Mesenchymal stem cell (in vitro differentiated cells and primary cell): ENCODE results near the gene MAPKAPK3.

Experiments used
- DNase-seq: peaks from one replicate; pipeline ENCODE4 v3.0.0-alpha.2; 2013
- H2AFZ ChIP-seq: one replicate; pipeline ENCODE4 v1.6.1; 2013; ENCODE audit warnings: low read depth, mild to moderate bottlenecking, control low read depth, inconsistent platforms, low read length, moderate library complexity
- H2AK5ac ChIP-seq: 2 replicates; pipeline ENCODE4 v1.6.1; 2013; ENCODE audit warnings: low read length, moderate library complexity, mild to moderate bottlenecking, inconsistent platforms; ENCODE audit not compliant: severe bottlenecking
- H2BK120ac ChIP-seq: one replicate; pipeline ENCODE4 v1.6.1; 2013; ENCODE audit warnings: low read depth, mild to moderate bottlenecking, inconsistent platforms, low read length, moderate library complexity
- H2BK12ac ChIP-seq, 2 experiments: one replicate each; pipeline ENCODE4 v1.6.1; 2013; ENCODE audit warnings: inconsistent platforms in 2 of 2, low read length in 2 of 2, mild to moderate bottlenecking in 2 of 2, moderate library complexity in 2 of 2, control low read depth in 1 of 2
- H2BK15ac ChIP-seq: one replicate; pipeline ENCODE4 v1.6.1; 2013; ENCODE audit warnings: mild to moderate bottlenecking, low read depth, inconsistent platforms; ENCODE audit not compliant: poor library complexity, severe bottlenecking
- H2BK5ac ChIP-seq: 2 replicates; pipeline ENCODE4 v1.6.1; 2013; ENCODE audit warnings: low read depth, mild to moderate bottlenecking, low read length, control low read depth, inconsistent platforms; ENCODE audit not compliant: poor library complexity, severe bottlenecking
- H3K14ac ChIP-seq, 2 experiments: one replicate each; pipeline ENCODE4 v1.6.1; 2013; ENCODE audit warnings: inconsistent platforms in 2 of 2, low read length in 2 of 2, control low read depth in 1 of 2, mild to moderate bottlenecking in 1 of 2, moderate library complexity in 1 of 2
- H3K18ac ChIP-seq, 2 experiments: one replicate each; pipeline ENCODE4 v1.6.1; 2013; ENCODE audit warnings: inconsistent platforms in 2 of 2, low read length in 2 of 2, control low read depth in 1 of 2, low read depth in 1 of 2, mild to moderate bottlenecking in 1 of 2
- H3K23ac ChIP-seq, 2 experiments: one replicate each; pipeline ENCODE4 v1.6.1; 2013; ENCODE audit warnings: inconsistent platforms in 2 of 2, low read length in 2 of 2, mild to moderate bottlenecking in 2 of 2, moderate library complexity in 2 of 2, control low read depth in 1 of 2
- H3K27ac ChIP-seq: 2 replicates; pipeline ENCODE4 v1.5.1; 2013; ENCODE audit warnings: mild to moderate bottlenecking, moderate library complexity, low read length, control low read depth, inconsistent platforms; ENCODE audit not compliant: poor library complexity, severe bottlenecking
- H3K27me3 ChIP-seq, 2 experiments: 2 replicates each; pipeline versions ENCODE4 v1.6.1 to v1.7.0; 2013; ENCODE audit warnings: low read length in 2 of 2, mild to moderate bottlenecking in 2 of 2, moderate library complexity in 2 of 2, control low read depth in 1 of 2, inconsistent platforms in 1 of 2; ENCODE audit not compliant: control insufficient read depth in 1 of 2, insufficient read depth in 1 of 2
- H3K36me3 ChIP-seq, 2 experiments: 2 replicates each; pipeline versions ENCODE4 v1.6.1 to v1.7.0; 2013; ENCODE audit warnings: low read length in 2 of 2, control low read depth in 1 of 2, inconsistent platforms in 1 of 2, low read depth in 1 of 2, mild to moderate bottlenecking in 1 of 2; ENCODE audit not compliant: insufficient read depth in 2 of 2, control insufficient read depth in 1 of 2
- H3K4ac ChIP-seq, 2 experiments: one replicate each; pipeline ENCODE4 v1.6.1; 2013; ENCODE audit warnings: inconsistent platforms in 2 of 2, low read length in 2 of 2, mild to moderate bottlenecking in 2 of 2, moderate library complexity in 2 of 2, control low read depth in 1 of 2, low read depth in 1 of 2
- H3K4me1 ChIP-seq: 2 replicates; pipeline ENCODE4 v1.6.1; 2013; ENCODE audit warnings: low read depth, low read length, control low read depth; ENCODE audit not compliant: control insufficient read depth, insufficient read depth
- H3K4me2 ChIP-seq: 2 replicates; pipeline ENCODE4 v1.6.1; 2013; ENCODE audit warnings: low read length, mild to moderate bottlenecking, inconsistent platforms; ENCODE audit not compliant: poor library complexity, severe bottlenecking
- H3K4me3 ChIP-seq, 2 experiments: 2 replicates each; pipeline versions ENCODE4 v1.5.1 to v1.7.0; 2013; ENCODE audit warnings: low read length in 2 of 2, mild to moderate bottlenecking in 2 of 2, control low read depth in 1 of 2, low read depth in 1 of 2; ENCODE audit not compliant: insufficient read depth in 1 of 2
- H3K79me1 ChIP-seq: replicated peaks from 2 replicates; pipeline ENCODE4 v1.6.1; 2013; ENCODE audit warnings: mild to moderate bottlenecking, control low read depth, low read length, inconsistent platforms; ENCODE audit not compliant: poor library complexity, severe bottlenecking
- H3K9ac ChIP-seq: 2 replicates; pipeline ENCODE4 v1.7.0; 2013; ENCODE audit warnings: mild to moderate bottlenecking, low read length, moderate library complexity
- H3K9me3 ChIP-seq: 2 replicates; pipeline ENCODE4 v1.7.0; 2013; ENCODE audit warnings: mild to moderate bottlenecking, low read length; ENCODE audit not compliant: control insufficient read depth
- H4K8ac ChIP-seq: one replicate; pipeline ENCODE4 v1.6.1; 2013; ENCODE audit warnings: inconsistent platforms, mild to moderate bottlenecking, low read length, moderate library complexity
- H4K91ac ChIP-seq: one replicate; pipeline ENCODE4 v1.6.1; 2013; ENCODE audit warnings: mild to moderate bottlenecking, low read length, inconsistent platforms
- WGBS: methylation state at CpG from one replicate; pipeline ENCODE4 v1.1.7; 2013; ENCODE audit warnings: mixed read lengths; 5-methylcytosine and 5-hydroxymethylcytosine counted together

MAPKAPK3 gene

GRCh38 chr3:50648944-50649343, 32.0 kb downstream of the MAPKAPK3 start:
- Histone ChIP-seq H2AK5ac (no peak overlapping the region), H3K23ac (no peak overlapping the region), H2AFZ (no peak overlapping the region), H3K9ac (no peak overlapping the region), H3K27ac (no peak overlapping the region), H3K4me3 (no peak overlapping the region), H2BK15ac (no peak overlapping the region), H2BK12ac (no peak overlapping the region), H4K91ac (no peak overlapping the region), H3K9me3 (no peaks in the 10 kb centered on the region), H2BK5ac (no peak overlapping the region), H3K36me3 (peaks cover 46 to 65% of the 10 kb centered on the region in 2 experiments), H3K79me1 (no peaks in the 10 kb centered on the region), H3K4me2 (no peak overlapping the region), H3K4me1 (peaks cover 3% of the 10 kb centered on the region), H4K8ac (no peak overlapping the region), H3K18ac (no peak overlapping the region), H3K27me3 (peaks cover 0 to 7% of the 10 kb centered on the region in 2 experiments), H2BK120ac (no peak overlapping the region), H3K4ac (no peak overlapping the region), H3K14ac (no peak overlapping the region)
- WGBS = 66% methylated on average over 2 of the region's 2 CpGs
- no peak for DNase-seq

- Histone ChIP-seq H3K27me3 (peaks cover 0 to 9% of the 10 kb centered on the region in 2 experiments), H3K23ac (no peak overlapping the region), H2BK5ac (no peak overlapping the region), H3K9me3 (no peaks in the 10 kb centered on the region), H3K27ac (no peak overlapping the region), H4K8ac (no peak overlapping the region), H2AK5ac (no peak overlapping the region), H3K4me1 (peaks cover 3% of the 10 kb centered on the region), H2BK120ac (no peak overlapping the region), H3K9ac (no peak overlapping the region), H3K4me2 (no peak overlapping the region), H4K91ac (no peak overlapping the region), H2AFZ (no peak overlapping the region), H3K14ac (no peak overlapping the region), H2BK12ac (no peak overlapping the region), H3K36me3 (peaks cover 40 to 60% of the 10 kb centered on the region in 2 experiments), H3K18ac (no peak overlapping the region), H3K4me3 (no peak overlapping the region), H3K79me1 (no peaks in the 10 kb centered on the region), H2BK15ac (no peak overlapping the region), H3K4ac (no peak overlapping the region)
- DNase-seq = no peak
- 96% methylated on average over 5 of the region's 8 CpGs for WGBS
Measured at GRCh38 chr3:50649451-50649931, 32.5 kb downstream of the MAPKAPK3 start.

- H3K79me1 ChIP-seq = no peaks in the 10 kb centered on the region
- no peak for DNase-seq
- H3K4me3 ChIP-seq = no peak overlapping the region
- no peak overlapping the region for H2BK15ac ChIP-seq
- H3K4me1 ChIP-seq = peaks cover 3% of the 10 kb centered on the region
- no peak overlapping the region for H2AFZ ChIP-seq
- H2BK12ac ChIP-seq = no peak overlapping the region
- no peak overlapping the region for H3K27ac ChIP-seq
- H2AK5ac ChIP-seq = no peak overlapping the region
- H3K14ac ChIP-seq = no peak overlapping the region
- H3K4me2 ChIP-seq = no peak overlapping the region
- H4K8ac ChIP-seq = no peak overlapping the region
- no peak overlapping the region for H2BK120ac ChIP-seq
- no peak overlapping the region for H3K18ac ChIP-seq
- H3K27me3 ChIP-seq = peaks cover 0 to 9% of the 10 kb centered on the region in 2 experiments
- WGBS = no CpG with 5 or more reads among the region's 1 CpG
- no peak overlapping the region for H3K4ac ChIP-seq
- H3K9me3 ChIP-seq = no peaks in the 10 kb centered on the region
- H3K23ac ChIP-seq = no peak overlapping the region
- H4K91ac ChIP-seq = no peak overlapping the region
- H3K36me3 ChIP-seq = peaks cover 40 to 55% of the 10 kb centered on the region in 2 experiments
- H2BK5ac ChIP-seq = no peak overlapping the region
- no peak overlapping the region for H3K9ac ChIP-seq
Measured at GRCh38 chr3:50650018-50650417, 33.1 kb downstream of the MAPKAPK3 start.

- Histone ChIP-seq H3K79me1 (no peaks in the 10 kb centered on the region), H3K4me3 (no peak overlapping the region), H3K4me2 (no peak overlapping the region), H3K14ac (no peak overlapping the region), H3K4ac (no peak overlapping the region), H3K23ac (no peak overlapping the region), H2BK5ac (no peak overlapping the region), H3K36me3 (peaks cover 27 to 40% of the 10 kb centered on the region in 2 experiments), H3K4me1 (peaks cover 3% of the 10 kb centered on the region), H2AFZ (no peak overlapping the region), H2AK5ac (no peak overlapping the region), H2BK15ac (no peak overlapping the region), H4K8ac (no peak overlapping the region), H2BK120ac (no peak overlapping the region), H3K27ac (no peak overlapping the region), H3K9ac (no peak overlapping the region), H2BK12ac (no peak overlapping the region), H4K91ac (no peak overlapping the region), H3K9me3 (no peaks in the 10 kb centered on the region), H3K27me3 (peaks cover 0 to 18% of the 10 kb centered on the region in 2 experiments), H3K18ac (no peak overlapping the region)
- no peak for DNase-seq
- 87% methylated on average over 8 of the region's 8 CpGs for WGBS
Measured at GRCh38 chr3:50651445-50651844, 34.5 kb downstream of the MAPKAPK3 start.
